Stimulated activated CD4-positive, alpha-beta T cell treated with anti-CD3 and anti-CD28 coated beads, Interleukin-1b, Interleukin-23, amount 100 ng/mL, for 1 hour (primary cell): ENCODE data around the gene IRF2BP2.
"Not testable (repeated sequence)": the region's sequence is repeated elsewhere in the genome, so short reads cannot be mapped to it uniquely, and the experiment has no call there.

ENCODE experiments used
- DNase-seq, 2 donors: peaks; one replicate each; pipeline ENCODE4 v3.0.0-alpha.2; 2020; ENCODE audit warnings: low read depth in 2 of 2

The IRF2BP2 gene

DNA sequence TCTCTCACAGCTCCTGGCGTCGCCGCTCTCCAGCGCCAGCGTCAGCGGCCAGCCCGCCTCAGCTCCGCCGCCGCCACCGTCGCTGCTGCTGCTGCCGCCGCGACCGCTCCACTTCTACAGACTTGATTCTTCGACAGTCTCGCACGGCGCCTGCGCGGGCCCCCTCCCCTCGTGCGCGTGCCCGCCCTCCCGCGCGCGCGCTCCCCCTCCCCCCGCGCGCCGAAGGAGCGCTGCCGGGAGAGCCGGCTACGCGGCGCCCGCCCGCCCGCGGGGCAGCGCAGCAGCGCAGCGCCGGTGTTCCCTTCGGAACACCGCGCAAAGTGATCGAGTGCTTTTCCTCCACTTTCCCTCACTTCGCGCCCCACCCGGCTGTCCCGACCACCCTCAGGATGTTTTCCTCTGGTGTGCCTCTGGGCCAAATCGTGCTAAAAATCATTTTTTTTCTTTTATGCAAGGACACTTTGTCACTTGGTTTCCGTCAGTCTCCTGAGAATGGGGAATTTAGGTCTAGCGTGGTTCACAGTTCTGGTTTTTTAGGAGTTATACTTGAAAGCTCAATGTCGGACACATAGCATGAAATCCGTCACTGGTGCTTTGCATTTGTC, at the start of gene IRF2BP2:
Gene IRF2BP2 (minus strand): TSS at position 118 of the 605 bp plus-strand sequence. CDS start 684 bp downstream, outside the sequence.
- DNase-seq = peak; percentile 64 to 65

GRCh38 chr1:234659538-234659937, 49.6 kb upstream of the IRF2BP2 start:
- DNase-seq = no peak

DNA sequence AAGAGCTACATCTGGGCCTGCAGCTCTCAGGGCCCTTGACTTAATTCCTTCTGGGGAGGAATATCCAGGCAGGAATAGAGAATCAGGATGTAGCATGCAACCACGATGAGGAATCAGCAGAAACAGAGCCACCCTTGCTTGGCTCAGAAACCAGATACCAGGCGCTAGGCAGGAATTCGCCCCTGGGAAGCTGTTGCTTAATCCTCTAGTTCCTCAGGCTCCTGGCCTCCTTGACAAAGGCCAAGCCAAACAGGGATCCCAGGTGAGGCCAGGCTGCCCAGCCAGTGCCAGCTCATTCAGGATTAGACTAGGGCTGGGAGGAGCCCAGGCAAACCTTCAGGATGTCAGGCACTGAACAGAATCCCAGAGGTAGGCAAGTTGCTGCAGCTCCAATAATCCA, 48.2 kb upstream of the IRF2BP2 start:
- no peak for DNase-seq

DNA sequence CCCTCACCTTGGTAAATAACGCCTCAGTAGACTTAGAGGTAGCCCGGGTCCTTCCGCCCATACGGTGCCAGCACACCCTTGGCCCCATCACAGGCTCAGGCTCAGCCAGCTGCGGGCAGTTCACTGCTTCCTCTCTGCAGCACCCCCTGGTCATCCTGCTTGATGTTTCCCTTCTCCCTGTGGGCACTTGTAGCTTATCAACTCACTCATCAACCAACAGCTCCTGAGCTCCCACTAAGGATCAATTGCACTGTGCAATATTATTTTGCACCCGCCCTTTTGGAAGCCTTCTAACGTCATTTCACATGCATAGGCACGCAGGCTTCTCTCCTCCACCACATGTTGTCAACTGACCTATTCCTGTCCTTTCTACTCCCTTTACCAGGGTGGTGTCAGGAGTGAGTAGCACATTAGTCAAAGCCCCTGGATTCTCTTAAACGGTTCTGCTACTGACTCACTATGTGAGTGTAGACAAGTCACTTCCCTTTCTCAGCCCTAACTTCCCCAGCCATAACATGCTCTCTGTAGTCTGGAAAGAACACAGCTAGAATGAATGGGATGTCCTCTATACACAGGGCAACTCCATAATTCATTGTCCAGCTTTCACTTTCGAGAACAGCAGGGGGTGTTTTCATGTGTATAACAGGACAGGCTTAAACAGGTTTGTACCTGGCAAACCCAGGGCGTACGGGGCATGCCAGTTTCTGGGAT, 47.1 kb upstream of the IRF2BP2 start:
- no peak for DNase-seq

DNA sequence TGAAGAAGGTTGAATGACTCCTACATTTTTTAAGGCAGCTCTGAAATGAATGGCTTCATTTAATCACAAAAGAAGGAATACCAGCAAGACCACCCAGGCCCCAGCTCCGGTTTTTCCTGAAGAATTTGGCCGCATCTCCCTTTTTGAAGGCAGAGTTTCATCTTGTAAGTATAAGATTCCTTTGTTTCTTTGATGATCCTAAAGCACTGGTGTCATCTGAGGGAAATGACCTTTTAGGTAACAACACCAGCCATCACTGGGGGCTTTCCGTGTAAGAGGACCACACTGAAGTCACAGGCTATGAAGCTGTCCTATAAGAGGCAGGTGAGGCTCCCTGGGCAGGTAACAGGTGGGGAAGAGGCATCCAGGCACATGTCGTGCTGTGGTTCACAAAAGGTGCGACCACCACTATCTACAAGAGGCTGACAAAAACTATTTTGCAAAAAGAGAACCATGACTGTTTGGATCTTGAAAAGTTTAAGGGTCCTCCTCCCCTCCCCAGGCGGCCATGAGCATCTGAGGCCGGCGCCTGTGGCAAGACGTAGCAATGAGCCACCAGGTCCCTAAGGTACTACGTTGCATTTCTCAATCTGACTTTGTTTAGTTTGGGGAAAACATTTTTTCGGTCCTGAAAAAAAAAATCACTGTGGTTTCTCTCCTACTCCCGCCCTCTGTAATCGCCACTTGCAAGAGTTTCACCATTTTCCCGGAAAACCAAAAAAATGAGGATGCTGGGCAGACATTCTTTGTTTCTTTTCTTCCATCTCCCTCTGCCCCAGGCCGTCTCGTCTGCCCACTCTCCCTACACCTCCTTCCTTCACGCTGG, 46.3 kb upstream of the IRF2BP2 start:
- no peak for DNase-seq

DNA sequence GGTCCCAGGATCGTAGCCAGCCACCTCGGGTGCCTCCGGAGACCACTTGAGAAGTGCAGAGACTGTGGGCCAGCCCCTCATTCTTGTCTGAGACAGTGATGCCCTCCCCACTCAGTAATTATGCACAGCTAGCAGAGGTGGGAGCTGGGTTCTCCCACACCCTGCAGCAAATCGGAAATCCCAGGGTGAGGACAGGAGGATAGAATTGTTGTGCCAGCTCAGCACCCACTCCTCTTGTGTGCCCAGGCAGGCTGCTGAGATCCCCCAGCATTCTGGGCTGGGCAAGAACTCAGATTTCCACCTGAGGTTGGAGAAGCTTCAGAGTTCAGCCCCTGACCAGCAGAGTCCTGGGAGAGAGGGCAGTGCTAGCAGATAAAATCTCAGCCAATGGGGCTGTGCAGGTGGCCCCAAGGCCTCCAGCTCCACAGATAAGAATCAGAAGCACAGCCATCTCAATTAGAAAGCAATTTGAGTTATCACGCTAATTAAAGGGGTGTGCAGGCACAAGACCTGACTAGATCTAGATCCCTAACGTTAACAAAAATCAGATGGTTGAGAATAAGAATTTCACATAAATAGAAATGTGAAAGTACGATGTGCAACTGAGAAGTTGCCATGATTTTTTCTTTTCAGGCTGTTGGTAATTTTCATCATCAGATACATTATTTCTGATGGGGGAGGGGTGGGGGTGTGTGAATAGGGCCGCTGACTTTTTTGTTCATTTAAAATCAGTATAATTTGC, 45.5 kb upstream of the IRF2BP2 start:
- DNase-seq = no peak

DNA sequence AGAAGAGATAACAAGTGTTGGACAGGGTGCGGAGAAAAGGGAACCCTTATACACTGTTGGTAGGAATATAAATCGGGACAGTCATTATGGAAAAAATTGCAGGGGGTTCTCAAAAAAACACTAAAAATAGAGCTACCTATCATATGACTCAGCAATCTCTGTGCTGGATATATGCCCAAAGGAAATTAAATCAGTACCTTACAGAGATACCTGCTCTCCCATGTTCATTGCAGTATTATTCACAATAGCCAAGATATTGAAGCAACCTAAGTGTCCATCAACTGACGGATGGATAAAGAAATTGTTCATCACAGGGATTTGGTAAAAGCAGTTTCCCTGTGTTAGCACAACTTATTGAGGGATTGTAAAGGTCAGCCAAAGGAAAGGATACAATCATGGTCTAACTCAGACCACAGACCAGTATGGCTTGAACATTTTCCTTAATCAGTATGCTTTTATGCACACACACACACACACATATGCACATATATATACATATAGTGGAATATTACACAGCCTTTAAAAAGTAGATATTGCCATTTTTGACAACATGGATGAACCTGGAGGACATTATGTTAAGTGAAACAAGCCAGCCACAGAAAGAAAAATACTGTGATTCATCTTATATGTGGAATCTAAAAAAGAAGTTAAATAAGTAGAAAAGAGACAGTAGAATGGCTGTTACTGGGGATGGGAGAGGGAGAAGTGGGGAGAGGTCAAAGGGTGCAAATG, 44.2 kb upstream of the IRF2BP2 start:
- DNase-seq = no peak

DNA sequence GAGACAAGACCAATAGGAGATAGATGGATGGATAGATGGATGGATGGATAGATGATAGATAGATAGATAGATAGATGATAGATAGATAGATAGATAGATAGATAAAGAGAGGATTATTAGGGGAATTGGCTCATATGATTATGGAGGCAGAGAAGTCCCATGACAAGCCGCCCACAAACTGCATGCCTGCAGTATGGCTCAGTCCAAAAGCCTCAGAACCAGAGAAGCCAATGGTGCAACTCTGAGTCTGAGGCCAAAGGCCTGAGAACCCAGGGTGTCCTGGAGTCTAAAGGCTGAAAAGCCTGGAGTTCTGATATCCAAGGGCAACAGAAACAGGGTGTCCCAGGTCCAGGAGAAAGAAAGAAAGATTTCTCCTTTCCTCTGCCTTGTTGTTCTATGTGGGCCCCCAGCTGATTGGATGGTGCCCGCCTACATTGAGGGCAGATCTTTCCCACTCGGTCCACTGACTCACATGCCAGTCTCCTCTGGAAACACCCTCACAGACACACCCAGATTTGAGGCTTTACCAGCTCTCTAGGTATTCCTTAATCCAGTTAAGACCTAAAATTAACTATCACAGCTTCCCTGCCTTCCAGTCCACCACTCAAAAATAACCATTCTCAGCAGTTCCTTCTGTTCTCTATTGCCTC, 39.6 kb upstream of the IRF2BP2 start:
- DNase-seq = no peak

DNA sequence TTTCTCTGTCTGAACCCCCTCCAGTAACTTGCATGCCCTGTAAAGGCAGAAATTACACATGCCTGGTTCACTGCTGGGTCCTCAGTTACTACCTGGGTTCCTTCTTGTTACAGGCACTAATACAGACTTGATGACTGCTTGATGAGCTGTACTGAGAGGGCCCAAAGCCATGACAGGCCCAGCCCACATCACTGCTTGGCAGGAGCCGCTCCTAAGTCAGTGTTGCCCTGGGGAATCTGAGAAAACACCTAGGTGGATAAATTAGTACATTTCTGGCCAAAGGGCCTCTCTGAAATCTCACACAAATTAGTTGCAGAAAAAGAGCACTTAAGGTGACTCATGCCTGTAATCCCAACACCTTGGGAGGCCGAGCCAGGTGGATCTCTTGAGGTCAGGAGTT, 37.8 kb upstream of the IRF2BP2 start:
- DNase-seq = no peak

- DNase-seq = no peak
Measured at GRCh38 chr1:234647245-234647644, 37.3 kb upstream of the IRF2BP2 start.

DNA sequence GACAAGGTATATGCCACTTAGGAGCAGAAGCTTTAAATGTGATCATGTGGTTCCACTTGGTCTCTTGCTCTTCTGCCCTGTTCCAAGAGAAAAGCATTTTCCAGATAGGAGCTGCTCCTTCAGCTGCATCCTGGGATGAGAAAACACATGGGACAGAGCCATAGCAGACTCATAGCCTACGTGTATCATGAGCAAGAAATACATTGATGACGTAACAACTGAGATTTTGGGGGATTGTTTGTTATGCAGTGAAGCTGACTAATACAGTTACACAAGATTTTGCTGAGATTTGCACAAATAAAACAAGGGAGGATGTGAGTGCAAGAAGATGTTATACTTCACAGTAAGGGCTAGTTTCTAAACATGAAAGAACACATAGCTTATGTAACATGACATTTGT, 36.0 kb upstream of the IRF2BP2 start:
- DNase-seq = no peak

DNA sequence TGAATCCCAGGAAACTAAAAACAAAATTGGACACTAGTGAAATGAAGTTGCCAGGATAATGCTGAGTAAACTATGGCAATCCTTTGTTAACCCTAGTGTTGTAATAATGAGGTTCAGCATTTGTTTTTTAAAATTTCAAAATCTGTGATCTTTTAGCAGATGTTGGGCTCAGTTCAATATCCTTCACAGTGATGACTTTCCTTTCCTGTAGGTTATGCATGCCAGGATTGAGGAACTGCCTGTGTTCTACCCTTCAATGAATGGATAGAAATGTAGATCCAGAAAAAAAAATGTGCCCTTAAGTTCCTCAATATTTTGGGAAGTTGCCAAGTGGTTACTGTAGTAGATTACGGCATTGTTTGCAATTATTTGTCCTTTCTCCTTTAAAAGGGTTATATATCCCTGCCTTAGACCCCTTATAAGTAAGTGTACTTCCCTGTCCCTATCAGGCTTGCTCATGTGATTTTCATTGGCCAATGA, 35.5 kb upstream of the IRF2BP2 start:
- no peak for DNase-seq

DNA sequence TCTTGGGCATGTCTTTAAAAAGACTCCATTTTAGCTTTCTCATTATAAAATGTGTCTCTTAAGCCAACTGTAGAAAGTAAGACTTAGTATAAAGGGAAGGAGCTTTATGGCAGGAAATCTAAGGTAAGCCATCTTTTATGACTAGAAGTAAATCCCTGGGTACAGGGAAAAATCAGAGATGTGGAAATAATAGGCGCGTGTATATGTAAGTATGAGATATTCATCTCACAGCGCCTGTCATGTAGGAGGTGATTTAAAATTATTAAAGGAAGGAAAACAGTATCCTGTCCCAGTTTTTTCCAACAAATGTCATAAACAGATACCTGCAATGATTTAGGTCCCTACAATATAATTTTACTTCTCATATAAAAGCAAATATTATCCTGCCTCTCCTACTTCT, 35.0 kb upstream of the IRF2BP2 start:
- no peak for DNase-seq

GRCh38 chr1:234643850-234644134, 33.8 kb upstream of the IRF2BP2 start:
- no peak for DNase-seq

DNA sequence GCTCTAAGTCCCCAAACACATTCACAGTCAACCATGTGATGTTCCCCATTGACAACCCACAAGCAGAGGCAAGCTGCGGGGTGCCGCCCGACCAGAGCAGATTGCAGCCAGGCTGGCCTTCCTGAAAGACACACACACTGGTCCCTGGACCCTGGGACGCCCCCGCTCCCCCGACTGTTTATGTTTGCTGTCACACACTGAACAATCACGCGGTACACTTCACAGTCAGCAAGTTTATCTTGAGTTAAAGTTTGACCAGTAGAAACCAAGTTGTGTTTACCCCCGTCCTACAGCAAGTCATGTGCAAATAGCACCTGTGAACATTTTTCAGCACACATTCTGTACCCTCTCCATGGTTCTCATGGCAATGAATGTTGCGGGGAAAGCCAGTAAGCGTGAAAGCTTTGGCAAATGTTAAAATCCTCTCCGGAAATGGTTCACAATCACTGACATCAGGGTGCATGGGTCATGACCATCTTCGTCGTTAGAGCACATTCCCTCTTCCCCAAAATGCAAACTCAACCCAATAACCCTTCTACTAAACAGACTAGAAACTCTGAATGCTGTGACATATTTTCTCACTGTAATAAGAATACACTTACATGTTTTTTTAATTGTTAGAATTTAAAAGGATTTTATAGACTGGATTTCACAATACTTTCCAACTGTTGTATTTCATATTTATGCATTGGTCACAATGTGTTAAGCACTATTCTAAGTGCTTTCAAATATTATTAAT, 33.3 kb upstream of the IRF2BP2 start:
- DNase-seq = no peak

DNA sequence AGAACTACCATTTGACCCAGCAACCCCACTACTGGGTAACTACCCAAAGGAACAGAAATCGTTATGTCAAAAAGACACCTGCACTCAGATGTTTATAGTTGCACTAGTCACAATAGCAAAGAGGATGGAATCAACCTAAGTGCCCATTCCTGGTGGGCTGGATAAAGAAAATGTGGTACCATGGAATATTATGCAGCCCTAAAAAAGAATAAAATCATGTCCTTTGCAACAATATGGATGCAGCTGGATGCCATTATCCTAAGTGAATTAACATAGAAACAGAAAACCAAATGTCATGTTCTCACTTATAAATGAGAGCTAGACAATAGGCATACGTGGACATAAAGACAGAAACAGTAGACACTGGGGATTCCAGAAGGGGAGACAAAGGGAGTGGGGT, 32.5 kb upstream of the IRF2BP2 start:
- no peak for DNase-seq

DNA sequence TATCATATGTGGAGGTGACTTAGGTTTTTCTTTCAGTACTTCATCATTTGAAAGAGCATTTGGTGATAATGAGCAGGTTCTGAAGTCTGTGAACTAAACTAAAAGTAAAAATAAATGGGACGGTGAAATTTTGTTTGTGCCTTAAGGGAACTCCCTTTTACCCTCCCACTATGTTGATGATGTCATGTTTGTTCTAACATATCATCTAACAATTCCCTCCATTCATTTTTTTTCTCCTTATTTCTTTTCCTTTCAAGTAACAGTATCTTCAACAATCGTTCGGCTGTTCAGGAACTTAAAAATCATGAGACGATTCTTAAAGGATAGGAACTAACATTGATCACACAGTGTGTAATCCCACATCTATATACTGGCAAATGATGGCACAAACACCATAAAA, 30.0 kb upstream of the IRF2BP2 start:
- no peak for DNase-seq

- no peak for DNase-seq
Measured at GRCh38 chr1:234638832-234639799, 29.1 kb upstream of the IRF2BP2 start.

- DNase-seq = not testable (repeated sequence)
Measured at GRCh38 chr1:234634922-234635321, 24.9 kb upstream of the IRF2BP2 start.
